Gastroesophageal sphincter (tissue), 3 donors: ENCODE measurements around the gene ZFAND2A.

ENCODE experiments used
- CTCF ChIP-seq, 4 experiments: fragments of 200-600 bp in 2 of 4; fragments of 450-650 bp in 2 of 4; sonication (generic) in 1 of 4; IDR thresholded peaks; one replicate each; pipeline ENCODE4 v1.5.1; 2017 to 2019; ENCODE audit warnings: antibody characterized with exemption in 4 of 4, mild to moderate bottlenecking in 2 of 4, moderate library complexity in 2 of 4
- POLR2AphosphoS5 ChIP-seq: sonication (generic); formaldehyde crosslinking; IDR thresholded peaks from one replicate; pipeline ENCODE4 v1.6.1; 2017; ENCODE audit warnings: antibody characterized with exemption

- TF ChIP-seq CTCF (IDR thresholded peaks at IDR 0.05): no peak
- no peak for TF ChIP-seq POLR2AphosphoS5
Measured at GRCh38 chr7:1168422-1168821, 8.4 kb upstream of the ZFAND2A start.
